Esophagus muscularis mucosa (tissue), 4 donors: Measurements from ENCODE around the gene TBC1D5. TPM values are rescaled to one million over a fixed set of nuclear protein-coding genes. Genes with fewer than 3 reads are reported as not detected.
"Not testable (repeated sequence)": the region's sequence is repeated elsewhere in the genome, so short reads cannot be mapped to it uniquely, and the experiment has no call there.

Experiments
- DNase-seq: peaks from one replicate; pipeline ENCODE4 v3.0.0-alpha.2; 2017; ENCODE audit errors: extremely low spot score
- H3K27ac ChIP-seq, 4 donors: fragments of 200-600 bp; sonication (generic); replicated peaks in 1 of 4; 1 replicate in 3 of 4; 2 replicates in 1 of 4; pipeline ENCODE4 v1.5.1; 2016 to 2019; ENCODE audit warnings: mild to moderate bottlenecking in 1 of 4
- H3K27me3 ChIP-seq, 4 donors: fragments of 200-600 bp; sonication (generic); one replicate each; pipeline versions ENCODE4 v1.5.1 to v1.6.0; 2016 to 2019
- H3K36me3 ChIP-seq, 4 donors: fragments of 200-600 bp; sonication (generic); one replicate each; pipeline ENCODE4 v1.5.1; 2016 to 2019
- H3K4me1 ChIP-seq, 4 donors: fragments of 200-600 bp; sonication (generic); one replicate each; pipeline ENCODE4 v1.5.1; 2016 to 2019
- H3K4me3 ChIP-seq, 4 donors: fragments of 200-600 bp; sonication (generic); 1 replicate in 2 of 4; 2 replicates in 2 of 4; pipeline ENCODE4 v1.5.1; 2016 to 2019; ENCODE audit warnings: mild to moderate bottlenecking in 4 of 4, moderate library complexity in 1 of 4
- H3K9me3 ChIP-seq, 4 donors: fragments of 200-600 bp; sonication (generic); 1 replicate in 3 of 4; 2 replicates in 1 of 4; pipeline ENCODE4 v1.5.1; 2016 to 2019
- EP300 ChIP-seq: sonication (generic); formaldehyde crosslinking; IDR thresholded peaks from one replicate; pipeline ENCODE4 v1.6.1; 2017; ENCODE audit warnings: antibody characterized with exemption
- POLR2A ChIP-seq: fragments of 450-650 bp; IDR thresholded peaks from one replicate; pipeline ENCODE4 v1.6.1; 2017; ENCODE audit warnings: antibody characterized with exemption, moderate library complexity, mild to moderate bottlenecking, low read depth
- POLR2AphosphoS5 ChIP-seq, 2 donors: sonication (generic); formaldehyde crosslinking; IDR thresholded peaks; one replicate each; pipeline ENCODE4 v1.6.1; 2017; ENCODE audit warnings: antibody characterized with exemption in 2 of 2
- WGBS: methylation state at CpG from one replicate; pipeline ENCODE4 v1.1.5; 2018; 5-methylcytosine and 5-hydroxymethylcytosine counted together
- intact Hi-C: fragments of 100-400 bp; cut with DNase I; formaldehyde crosslinking; loops from one replicate; pipeline ENCODE4 v1.15.1; 2023
- total RNA-seq, 4 donors: library from RNA; depleted of rRNA; stranded (reverse); fragments of >200 nt; gene quantifications; one replicate each; pipeline versions ENCODE4 v1.1.0 to v1.2.1, GENCODE V29; 2016
- TF ChIP-seq, protein P1 (sequence below), 3 experiments: fragments of 200-600 bp in 2 of 3; fragments of 450-650 bp in 1 of 3; sonication (generic) in 2 of 3; IDR thresholded peaks; one replicate each; pipeline ENCODE4 v1.5.1; 2017 to 2019; ENCODE audit warnings: antibody characterized with exemption in 3 of 3, mild to moderate bottlenecking in 2 of 3, moderate library complexity in 1 of 3

TBC1D5 gene
- total RNA-seq, 4 donors from 2014 or later = 54.0 to 83.1 (median 63.6) TPM

DNA sequence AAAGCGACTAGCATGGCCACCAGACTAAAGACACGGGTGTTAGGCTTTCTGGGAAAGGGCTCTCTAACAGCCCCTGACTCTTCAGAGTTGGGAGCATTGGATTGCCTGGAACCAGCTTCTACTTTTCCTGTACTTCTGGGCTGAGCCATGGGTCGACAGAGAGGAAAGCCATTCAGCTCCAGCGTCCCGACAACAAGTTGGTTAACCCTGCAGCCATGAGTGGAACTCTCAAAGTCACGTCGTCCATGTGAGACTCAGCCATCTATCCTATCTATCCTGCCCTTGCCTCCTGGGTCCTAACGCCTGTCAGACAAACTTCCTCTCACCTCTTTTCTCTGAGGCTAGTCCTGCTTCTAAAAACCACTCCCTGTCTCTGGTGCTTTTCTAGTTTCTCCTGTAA, 32.6 kb upstream of the TBC1D5 start:
- no peak for DNase-seq
- 72% methylated on average over 7 of the region's 8 CpGs for WGBS
- TF ChIP-seq, protein P1, sequence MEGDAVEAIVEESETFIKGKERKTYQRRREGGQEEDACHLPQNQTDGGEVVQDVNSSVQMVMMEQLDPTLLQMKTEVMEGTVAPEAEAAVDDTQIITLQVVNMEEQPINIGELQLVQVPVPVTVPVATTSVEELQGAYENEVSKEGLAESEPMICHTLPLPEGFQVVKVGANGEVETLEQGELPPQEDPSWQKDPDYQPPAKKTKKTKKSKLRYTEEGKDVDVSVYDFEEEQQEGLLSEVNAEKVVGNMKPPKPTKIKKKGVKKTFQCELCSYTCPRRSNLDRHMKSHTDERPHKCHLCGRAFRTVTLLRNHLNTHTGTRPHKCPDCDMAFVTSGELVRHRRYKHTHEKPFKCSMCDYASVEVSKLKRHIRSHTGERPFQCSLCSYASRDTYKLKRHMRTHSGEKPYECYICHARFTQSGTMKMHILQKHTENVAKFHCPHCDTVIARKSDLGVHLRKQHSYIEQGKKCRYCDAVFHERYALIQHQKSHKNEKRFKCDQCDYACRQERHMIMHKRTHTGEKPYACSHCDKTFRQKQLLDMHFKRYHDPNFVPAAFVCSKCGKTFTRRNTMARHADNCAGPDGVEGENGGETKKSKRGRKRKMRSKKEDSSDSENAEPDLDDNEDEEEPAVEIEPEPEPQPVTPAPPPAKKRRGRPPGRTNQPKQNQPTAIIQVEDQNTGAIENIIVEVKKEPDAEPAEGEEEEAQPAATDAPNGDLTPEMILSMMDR (IDR thresholded peaks at IDR 0.05) = no peak
- TF ChIP-seq POLR2AphosphoS5 (IDR thresholded peaks at IDR 0.05) (no peak), EP300 (no peak), POLR2A (no peak)
- Histone ChIP-seq H3K36me3 (no peaks in the 10 kb centered on the region), H3K9me3 (peaks cover 0 to 5% (median 0%) of the 10 kb centered on the region in 4 donors), H3K4me1 (no peaks in the 10 kb centered on the region), H3K4me3 (no peak overlapping the region), H3K27me3 (no peaks in the 10 kb centered on the region), H3K27ac (no peak overlapping the region)
- intact Hi-C loops = no loop called here

DNA sequence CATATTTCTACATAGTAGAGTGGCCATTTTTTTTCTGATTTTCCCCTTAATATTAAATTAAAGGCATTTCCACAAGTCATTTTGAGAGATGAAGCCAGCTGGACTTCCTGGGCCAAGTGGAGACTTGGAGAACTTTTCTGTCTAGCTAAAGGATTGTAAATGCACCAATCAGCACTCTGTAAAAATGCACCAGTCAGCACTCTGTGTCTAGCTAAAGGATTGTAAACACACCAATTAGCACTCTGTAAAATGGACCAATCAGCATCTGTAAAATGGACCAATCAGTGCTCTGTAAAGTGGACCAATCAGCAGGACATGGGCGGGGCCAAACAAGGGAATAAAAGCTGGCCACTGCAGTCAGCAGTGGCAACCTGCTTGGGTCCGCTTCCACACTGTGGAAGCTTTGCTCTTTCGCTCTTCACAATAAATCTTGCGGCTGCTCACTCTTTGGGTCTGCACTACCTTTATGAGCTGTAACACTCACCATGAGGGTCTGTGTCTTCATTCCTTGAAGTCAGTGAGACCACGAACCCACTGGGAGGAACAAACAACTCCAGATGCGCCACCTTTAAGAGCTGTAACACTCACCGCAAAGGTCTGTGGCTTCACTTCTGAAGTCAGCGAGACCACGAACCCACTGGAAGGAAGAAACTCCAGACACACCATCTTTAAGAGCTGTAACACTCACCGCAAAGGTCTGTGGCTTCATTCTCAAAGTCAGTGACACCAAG, 31.9 kb upstream of the TBC1D5 start:
- H3K27ac ChIP-seq, H3K4me1 ChIP-seq, H3K27me3 ChIP-seq, H3K4me3 ChIP-seq, H3K36me3 ChIP-seq, intact Hi-C loops, H3K9me3 ChIP-seq, DNase-seq: not testable (repeated sequence)
- 90% methylated on average over 10 of the region's 10 CpGs for WGBS

DNA sequence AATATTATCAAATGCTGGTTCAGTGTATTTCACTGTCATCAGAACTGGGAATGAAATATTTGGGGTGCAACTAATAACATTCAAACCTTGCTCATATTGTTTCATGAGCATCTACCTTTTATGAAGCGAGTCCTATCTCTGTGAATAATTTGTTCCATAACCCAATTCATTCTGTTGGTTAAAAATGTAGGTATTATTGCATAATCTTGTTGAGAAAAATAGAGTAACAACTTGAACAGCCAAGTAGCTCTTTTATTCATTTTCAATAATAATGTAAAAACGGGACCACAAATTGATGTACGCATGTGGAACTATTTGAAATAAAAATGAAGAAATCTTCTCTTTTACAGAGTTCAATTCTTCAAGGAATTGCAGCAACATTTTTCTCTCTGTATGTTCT, 30.1 kb upstream of the TBC1D5 start:
- no peak for DNase-seq
- H3K27me3 ChIP-seq = no peaks in the 10 kb centered on the region
- H3K4me3 ChIP-seq = no peak overlapping the region
- no peaks in the 10 kb centered on the region for H3K4me1 ChIP-seq
- intact Hi-C loops = no loop called here
- TF ChIP-seq POLR2AphosphoS5 (IDR thresholded peaks at IDR 0.05) (no peak), EP300 (no peak), POLR2A (no peak)
- TF ChIP-seq, protein P1 (IDR thresholded peaks at IDR 0.05) = no peak
- H3K36me3 ChIP-seq = no peaks in the 10 kb centered on the region
- WGBS = 89% methylated on average over 3 of the region's 3 CpGs
- H3K9me3 ChIP-seq = peaks cover 0 to 5% (median 0%) of the 10 kb centered on the region in 4 donors
- H3K27ac ChIP-seq = no peak overlapping the region

DNA sequence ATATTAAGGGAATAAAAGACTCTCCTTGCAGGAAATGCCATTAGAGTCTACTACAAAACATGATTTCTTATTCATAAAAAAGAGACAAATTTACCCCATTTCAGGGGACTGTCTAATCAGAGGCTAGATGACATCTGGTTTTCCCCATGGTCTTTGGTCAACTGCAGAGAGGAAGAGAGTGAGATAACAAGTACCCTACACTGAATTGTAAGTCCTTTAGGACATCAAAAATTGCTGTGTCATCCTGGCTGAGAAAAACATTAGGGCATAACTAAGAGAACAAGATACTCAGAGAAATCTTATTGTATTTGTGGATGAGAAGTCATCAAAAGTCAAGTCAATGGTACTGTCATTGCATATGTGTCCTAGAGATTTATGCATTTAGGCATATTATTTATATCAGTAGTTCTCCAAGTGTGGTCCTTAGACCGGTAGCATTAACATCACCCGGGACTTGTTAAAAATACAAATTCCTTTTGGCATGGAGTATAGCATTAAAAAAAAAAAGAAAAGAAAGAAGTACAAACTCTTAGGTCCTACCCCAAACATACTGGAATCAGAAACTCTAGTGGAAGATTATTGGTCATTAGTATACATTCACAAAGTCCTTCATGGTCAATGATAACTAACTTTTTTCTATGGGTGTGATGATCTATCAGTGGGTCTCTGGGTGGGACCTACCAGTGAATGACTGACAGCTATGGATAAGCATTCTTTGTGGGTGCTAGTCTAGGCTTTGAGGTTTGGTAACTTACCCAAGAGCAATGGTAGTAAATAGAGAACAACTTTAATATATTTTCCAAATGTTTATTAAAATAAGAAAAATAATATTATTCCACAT, 29.0 kb upstream of the TBC1D5 start:
- DNase-seq = no peak
- H3K4me1 ChIP-seq = no peaks in the 10 kb centered on the region
- no peaks in the 10 kb centered on the region for H3K36me3 ChIP-seq
- H3K27me3 ChIP-seq = no peaks in the 10 kb centered on the region
- intact Hi-C loops = no loop called here
- WGBS = 84% methylated on average over 2 of the region's 2 CpGs
- peaks cover 0 to 5% (median 0%) of the 10 kb centered on the region in 4 donors for H3K9me3 ChIP-seq
- H3K4me3 ChIP-seq = no peak overlapping the region
- TF ChIP-seq, protein P1 (IDR thresholded peaks at IDR 0.05) = no peak
- no peak for TF ChIP-seq POLR2AphosphoS5 (IDR thresholded peaks at IDR 0.05)
- TF ChIP-seq POLR2A = no peak
- no peak for TF ChIP-seq EP300
- no peak overlapping the region for H3K27ac ChIP-seq

DNA sequence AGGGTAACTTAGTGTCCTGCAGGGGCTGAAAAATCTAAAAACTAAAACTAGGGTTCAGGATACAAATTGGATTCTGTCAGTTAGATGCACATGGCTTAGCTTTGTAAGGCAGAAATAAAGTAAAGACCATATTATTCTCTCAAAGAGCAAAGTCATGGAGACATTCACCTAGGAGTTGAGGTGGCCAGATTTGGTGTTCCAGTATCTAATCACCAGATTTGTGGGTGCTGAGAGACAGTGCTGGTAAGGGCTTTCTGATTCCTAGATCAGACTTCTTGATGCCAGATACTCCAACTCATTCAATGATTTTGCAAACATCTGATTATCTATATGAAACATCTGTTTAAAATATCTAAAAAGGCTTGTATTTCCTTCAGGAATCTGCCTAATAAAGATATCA, 28.3 kb upstream of the TBC1D5 start:
- no peak overlapping the region for H3K4me3 ChIP-seq
- H3K36me3 ChIP-seq = no peaks in the 10 kb centered on the region
- no peaks in the 10 kb centered on the region for H3K4me1 ChIP-seq
- H3K27me3 ChIP-seq = no peaks in the 10 kb centered on the region
- no peak overlapping the region for H3K27ac ChIP-seq
- intact Hi-C loops = no loop called here
- TF ChIP-seq EP300 (no peak), POLR2AphosphoS5 (IDR thresholded peaks at IDR 0.05) (no peak), POLR2A (no peak)
- TF ChIP-seq, protein P1 (IDR thresholded peaks at IDR 0.05) = no peak
- no peak for DNase-seq
- peaks cover 0 to 5% (median 0%) of the 10 kb centered on the region in 4 donors for H3K9me3 ChIP-seq
